HEK293 (cell line): ENCODE data around the gene PAPOLG.

Experiments
- CTCF ChIA-PET: fragments of 350-600 bp; formaldehyde crosslinking; extraction: SDS; loops from one replicate; lab custom pipeline; 2021; ENCODE audit warnings: antibody characterized with exemption; lab: Yijun Ruan, JAX
- POLR2A ChIA-PET: fragments of 300-600 bp; formaldehyde crosslinking; extraction: SDS; loops from one replicate; lab custom pipeline; 2020; ENCODE audit warnings: antibody characterized with exemption, inconsistent platforms; lab: Yijun Ruan, JAX
- H3K27ac ChIP-seq: fragments of 200-500 bp; sonication (Bioruptor generic); 2 replicates; pipeline ENCODE4 v1.5.1; 2014; ENCODE audit warnings: low read depth, low read length, control low read depth, inconsistent platforms; ENCODE audit errors: extremely low read depth
- H3K36me3 ChIP-seq, 2 experiments: fragments of 200-500 bp in 1 of 2; sonication (Bioruptor generic) in 1 of 2; 1 replicate in 1 of 2; 2 replicates in 1 of 2; pipeline ENCODE4 v1.5.1; 2014 to 2017; ENCODE audit warnings: inconsistent platforms in 2 of 2, low read length in 2 of 2; ENCODE audit not compliant: control insufficient read depth in 2 of 2, insufficient read depth in 1 of 2
- H3K4me1 ChIP-seq: fragments of 200-500 bp; sonication (Bioruptor generic); 2 replicates; pipeline ENCODE4 v1.5.1; 2014; ENCODE audit warnings: mild to moderate bottlenecking, low read length, inconsistent platforms; ENCODE audit not compliant: control insufficient read depth, insufficient read depth
- H3K4me3 ChIP-seq: 2 replicates; pipeline ENCODE4 v1.5.1; 2011; ENCODE audit warnings: low read depth, mild to moderate bottlenecking, control low read depth, low read length, moderate library complexity
- H3K9me3 ChIP-seq: fragments of 200-500 bp; sonication (Bioruptor generic); 2 replicates; pipeline ENCODE4 v1.5.1; 2014; ENCODE audit warnings: low read depth, low read length, inconsistent platforms; ENCODE audit not compliant: control insufficient read depth, insufficient read depth
- KLF9 ChIP-seq: fragments of 450-650 bp; formaldehyde crosslinking; IDR thresholded peaks from 2 replicates; pipeline ENCODE4 v1.5.1; 2016; ENCODE audit warnings: missing biosample characterization, missing genetic modification characterization, low read depth
- SCRT2 ChIP-seq: fragments of 450-650 bp; formaldehyde crosslinking; IDR thresholded peaks from 2 replicates; pipeline ENCODE4 v1.5.1; 2016; ENCODE audit warnings: missing biosample characterization, missing genetic modification characterization
- SETDB1 ChIP-seq: IDR thresholded peaks from one replicate; pipeline ENCODE4 v1.6.1; 2017; ENCODE audit warnings: mild to moderate bottlenecking, low read length, moderate library complexity, mixed read lengths; ENCODE audit not compliant: insufficient read length
- ZBTB21 ChIP-seq: fragments of 450-650 bp; formaldehyde crosslinking; IDR thresholded peaks from 2 replicates; pipeline ENCODE4 v1.5.1; 2017; ENCODE audit warnings: missing biosample characterization, missing genetic modification characterization
- ZBTB7A ChIP-seq: fragments of 450-650 bp; formaldehyde crosslinking; IDR thresholded peaks from 2 replicates; pipeline ENCODE4 v1.5.1; 2016; ENCODE audit warnings: low read depth, missing biosample characterization, missing genetic modification characterization
- ZFP37 ChIP-seq: fragments of 450-650 bp; formaldehyde crosslinking; IDR thresholded peaks from 2 replicates; pipeline ENCODE4 v1.5.1; 2016; ENCODE audit warnings: missing biosample characterization, missing genetic modification characterization
- ZNF10 ChIP-seq: fragments of 450-650 bp; formaldehyde crosslinking; IDR thresholded peaks from 2 replicates; pipeline ENCODE4 v1.5.1; 2017; ENCODE audit warnings: missing biosample characterization, missing genetic modification characterization
- ZNF114 ChIP-seq: fragments of 450-650 bp; formaldehyde crosslinking; IDR thresholded peaks from 2 replicates; pipeline ENCODE4 v1.5.0; 2017; ENCODE audit warnings: missing biosample characterization, missing genetic modification characterization
- ZNF350 ChIP-seq: fragments of 450-650 bp; formaldehyde crosslinking; IDR thresholded peaks from 2 replicates; pipeline ENCODE4 v1.5.0; 2017; ENCODE audit warnings: missing biosample characterization, mild to moderate bottlenecking, missing genetic modification characterization
- ZNF561 ChIP-seq: fragments of 450-650 bp; IDR thresholded peaks from 2 replicates; pipeline ENCODE4 v1.5.1; 2018; ENCODE audit warnings: missing biosample characterization, missing genetic modification characterization, borderline replicate concordance
- ZNF596 ChIP-seq: fragments of 450-650 bp; IDR thresholded peaks from 2 replicates; pipeline ENCODE4 v1.5.0; 2018; ENCODE audit warnings: missing biosample characterization, mild to moderate bottlenecking, missing genetic modification characterization, moderate library complexity
- ZNF610 ChIP-seq: fragments of 450-650 bp; formaldehyde crosslinking; IDR thresholded peaks from 2 replicates; pipeline ENCODE4 v1.5.1; 2016; ENCODE audit warnings: missing biosample characterization, missing genetic modification characterization, borderline replicate concordance
- ZNF664 ChIP-seq: fragments of 450-650 bp; formaldehyde crosslinking; IDR thresholded peaks from 2 replicates; pipeline ENCODE4 v1.5.1; 2016; ENCODE audit warnings: missing biosample characterization, missing genetic modification characterization
- ZNF670 ChIP-seq: fragments of 450-650 bp; formaldehyde crosslinking; IDR thresholded peaks from 2 replicates; pipeline ENCODE4 v1.5.1; 2016; ENCODE audit warnings: missing biosample characterization, missing genetic modification characterization, low read depth
- TF ChIP-seq, protein P1 (sequence below): fragments of 450-650 bp; formaldehyde crosslinking; IDR thresholded peaks from 2 replicates; pipeline ENCODE4 v1.5.1; 2016; ENCODE audit warnings: missing biosample characterization, missing genetic modification characterization
- TF ChIP-seq, protein P2 (sequence below): fragments of 450-650 bp; formaldehyde crosslinking; conservative IDR thresholded peaks from 2 replicates; pipeline ENCODE4 v1.5.1; 2016; ENCODE audit warnings: low read depth, missing biosample characterization, missing genetic modification characterization
- TF ChIP-seq, protein P3 (sequence below): fragments of 450-650 bp; formaldehyde crosslinking; IDR thresholded peaks from 2 replicates; pipeline ENCODE4 v1.5.1; 2016; ENCODE audit warnings: missing biosample characterization, missing genetic modification characterization
- TF ChIP-seq, protein P4 (sequence below): fragments of 450-650 bp; formaldehyde crosslinking; IDR thresholded peaks from 2 replicates; pipeline ENCODE4 v1.5.1; 2016; ENCODE audit warnings: missing biosample characterization, missing genetic modification characterization

Gene PAPOLG

DNA sequence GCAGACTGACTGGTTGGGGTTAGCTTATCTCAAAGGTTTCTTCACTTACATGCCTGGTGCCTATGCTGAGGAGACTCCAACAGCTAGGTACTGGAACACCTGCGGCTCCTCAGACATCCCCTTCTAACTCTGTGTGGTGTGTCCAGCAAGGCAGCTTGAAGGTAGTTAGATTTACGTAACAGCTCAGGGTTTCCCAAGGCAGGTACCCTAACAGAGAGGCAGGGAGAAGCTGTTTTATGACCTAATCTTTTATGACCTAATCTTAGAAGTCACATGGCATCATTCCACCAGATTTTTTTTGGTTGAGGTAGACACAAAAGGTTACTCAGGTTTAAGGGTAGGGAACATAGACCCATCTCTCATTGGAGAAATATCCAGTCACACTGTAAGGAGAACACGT, 17.4 kb upstream of the PAPOLG start:
- ChIA-PET POLR2A (interaction anchor here (0.6 to 2.8 kb wide), 2 partner anchors 17 to 38 kb away, joined by 3 to 13 read pairs; partner anchors contain the start of gene PAPOLG), CTCF (interaction anchor here (1.0 to 1.5 kb wide), 2 partner anchors 9 to 31 kb away, joined by 3 to 4 read pairs; no protein-coding TSS in a partner anchor)
- Histone ChIP-seq H3K9me3 (no peaks in the 10 kb centered on the region), H3K27ac (no peak overlapping the region), H3K36me3 (no peaks in the 10 kb centered on the region), H3K4me3 (no peak overlapping the region), H3K4me1 (no peaks in the 10 kb centered on the region)
- TF ChIP-seq SETDB1 = peak; percentile 60
- no peak for TF ChIP-seq ZNF670
- TF ChIP-seq SCRT2 = peak; percentile 19; the same call in 1 of the 2 replicates
- peak; percentile 88 for TF ChIP-seq ZNF350 (tag by site-specific recombination)

DNA sequence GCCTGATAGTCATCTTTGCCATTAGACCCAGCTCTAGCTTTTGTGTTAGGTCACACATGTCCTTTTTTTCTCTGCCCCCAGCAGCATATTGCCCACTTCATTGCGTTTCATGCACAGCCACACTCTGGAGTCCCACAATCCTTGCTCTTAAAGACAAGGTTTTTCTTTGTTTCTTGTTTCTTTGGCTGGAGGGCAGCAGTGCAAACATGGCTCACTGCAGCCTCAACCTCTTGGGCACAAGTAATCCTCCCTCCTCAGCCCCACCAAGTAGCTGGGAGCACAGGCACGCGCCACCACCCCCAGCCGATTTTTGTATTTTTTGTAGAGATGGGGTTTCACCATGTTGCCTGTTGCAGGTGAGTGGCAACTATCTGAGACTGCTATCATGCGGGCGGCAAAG, 16.9 kb upstream of the PAPOLG start:
- CTCF ChIA-PET = interaction anchor here (1.0 to 1.5 kb wide), 2 partner anchors 8 to 31 kb away, joined by 3 to 4 read pairs; no protein-coding TSS in a partner anchor
- TF ChIP-seq, protein P1, sequence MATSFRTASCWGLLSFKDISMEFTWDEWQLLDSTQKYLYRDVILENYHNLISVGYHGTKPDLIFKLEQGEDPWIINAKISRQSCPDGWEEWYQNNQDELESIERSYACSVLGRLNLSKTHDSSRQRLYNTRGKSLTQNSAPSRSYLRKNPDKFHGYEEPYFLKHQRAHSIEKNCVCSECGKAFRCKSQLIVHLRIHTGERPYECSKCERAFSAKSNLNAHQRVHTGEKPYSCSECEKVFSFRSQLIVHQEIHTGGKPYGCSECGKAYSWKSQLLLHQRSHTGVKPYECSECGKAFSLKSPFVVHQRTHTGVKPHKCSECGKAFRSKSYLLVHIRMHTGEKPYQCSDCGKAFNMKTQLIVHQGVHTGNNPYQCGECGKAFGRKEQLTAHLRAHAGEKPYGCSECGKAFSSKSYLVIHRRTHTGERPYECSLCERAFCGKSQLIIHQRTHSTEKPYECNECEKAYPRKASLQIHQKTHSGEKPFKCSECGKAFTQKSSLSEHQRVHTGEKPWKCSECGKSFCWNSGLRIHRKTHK (tag by site-specific recombination) = no peak
- TF ChIP-seq, protein P2, sequence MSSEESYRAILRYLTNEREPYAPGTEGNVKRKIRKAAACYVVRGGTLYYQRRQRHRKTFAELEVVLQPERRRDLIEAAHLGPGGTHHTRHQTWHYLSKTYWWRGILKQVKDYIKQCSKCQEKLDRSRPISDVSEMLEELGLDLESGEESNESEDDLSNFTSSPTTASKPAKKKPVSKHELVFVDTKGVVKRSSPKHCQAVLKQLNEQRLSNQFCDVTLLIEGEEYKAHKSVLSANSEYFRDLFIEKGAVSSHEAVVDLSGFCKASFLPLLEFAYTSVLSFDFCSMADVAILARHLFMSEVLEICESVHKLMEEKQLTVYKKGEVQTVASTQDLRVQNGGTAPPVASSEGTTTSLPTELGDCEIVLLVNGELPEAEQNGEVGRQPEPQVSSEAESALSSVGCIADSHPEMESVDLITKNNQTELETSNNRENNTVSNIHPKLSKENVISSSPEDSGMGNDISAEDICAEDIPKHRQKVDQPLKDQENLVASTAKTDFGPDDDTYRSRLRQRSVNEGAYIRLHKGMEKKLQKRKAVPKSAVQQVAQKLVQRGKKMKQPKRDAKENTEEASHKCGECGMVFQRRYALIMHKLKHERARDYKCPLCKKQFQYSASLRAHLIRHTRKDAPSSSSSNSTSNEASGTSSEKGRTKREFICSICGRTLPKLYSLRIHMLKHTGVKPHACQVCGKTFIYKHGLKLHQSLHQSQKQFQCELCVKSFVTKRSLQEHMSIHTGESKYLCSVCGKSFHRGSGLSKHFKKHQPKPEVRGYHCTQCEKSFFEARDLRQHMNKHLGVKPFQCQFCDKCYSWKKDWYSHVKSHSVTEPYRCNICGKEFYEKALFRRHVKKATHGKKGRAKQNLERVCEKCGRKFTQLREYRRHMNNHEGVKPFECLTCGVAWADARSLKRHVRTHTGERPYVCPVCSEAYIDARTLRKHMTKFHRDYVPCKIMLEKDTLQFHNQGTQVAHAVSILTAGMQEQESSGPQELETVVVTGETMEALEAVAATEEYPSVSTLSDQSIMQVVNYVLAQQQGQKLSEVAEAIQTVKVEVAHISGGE = no peak
- TF ChIP-seq ZNF10 (tag by site-specific recombination) = no peak
- TF ChIP-seq, protein P3, sequence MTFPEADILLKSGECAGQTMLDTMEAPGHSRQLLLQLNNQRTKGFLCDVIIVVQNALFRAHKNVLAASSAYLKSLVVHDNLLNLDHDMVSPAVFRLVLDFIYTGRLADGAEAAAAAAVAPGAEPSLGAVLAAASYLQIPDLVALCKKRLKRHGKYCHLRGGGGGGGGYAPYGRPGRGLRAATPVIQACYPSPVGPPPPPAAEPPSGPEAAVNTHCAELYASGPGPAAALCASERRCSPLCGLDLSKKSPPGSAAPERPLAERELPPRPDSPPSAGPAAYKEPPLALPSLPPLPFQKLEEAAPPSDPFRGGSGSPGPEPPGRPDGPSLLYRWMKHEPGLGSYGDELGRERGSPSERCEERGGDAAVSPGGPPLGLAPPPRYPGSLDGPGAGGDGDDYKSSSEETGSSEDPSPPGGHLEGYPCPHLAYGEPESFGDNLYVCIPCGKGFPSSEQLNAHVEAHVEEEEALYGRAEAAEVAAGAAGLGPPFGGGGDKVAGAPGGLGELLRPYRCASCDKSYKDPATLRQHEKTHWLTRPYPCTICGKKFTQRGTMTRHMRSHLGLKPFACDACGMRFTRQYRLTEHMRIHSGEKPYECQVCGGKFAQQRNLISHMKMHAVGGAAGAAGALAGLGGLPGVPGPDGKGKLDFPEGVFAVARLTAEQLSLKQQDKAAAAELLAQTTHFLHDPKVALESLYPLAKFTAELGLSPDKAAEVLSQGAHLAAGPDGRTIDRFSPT (tag by site-specific recombination) = no peak
- TF ChIP-seq ZFP37 (tag by site-specific recombination) = no peak
- no peak for TF ChIP-seq ZNF664 (tag by site-specific recombination)
- TF ChIP-seq, protein P4, sequence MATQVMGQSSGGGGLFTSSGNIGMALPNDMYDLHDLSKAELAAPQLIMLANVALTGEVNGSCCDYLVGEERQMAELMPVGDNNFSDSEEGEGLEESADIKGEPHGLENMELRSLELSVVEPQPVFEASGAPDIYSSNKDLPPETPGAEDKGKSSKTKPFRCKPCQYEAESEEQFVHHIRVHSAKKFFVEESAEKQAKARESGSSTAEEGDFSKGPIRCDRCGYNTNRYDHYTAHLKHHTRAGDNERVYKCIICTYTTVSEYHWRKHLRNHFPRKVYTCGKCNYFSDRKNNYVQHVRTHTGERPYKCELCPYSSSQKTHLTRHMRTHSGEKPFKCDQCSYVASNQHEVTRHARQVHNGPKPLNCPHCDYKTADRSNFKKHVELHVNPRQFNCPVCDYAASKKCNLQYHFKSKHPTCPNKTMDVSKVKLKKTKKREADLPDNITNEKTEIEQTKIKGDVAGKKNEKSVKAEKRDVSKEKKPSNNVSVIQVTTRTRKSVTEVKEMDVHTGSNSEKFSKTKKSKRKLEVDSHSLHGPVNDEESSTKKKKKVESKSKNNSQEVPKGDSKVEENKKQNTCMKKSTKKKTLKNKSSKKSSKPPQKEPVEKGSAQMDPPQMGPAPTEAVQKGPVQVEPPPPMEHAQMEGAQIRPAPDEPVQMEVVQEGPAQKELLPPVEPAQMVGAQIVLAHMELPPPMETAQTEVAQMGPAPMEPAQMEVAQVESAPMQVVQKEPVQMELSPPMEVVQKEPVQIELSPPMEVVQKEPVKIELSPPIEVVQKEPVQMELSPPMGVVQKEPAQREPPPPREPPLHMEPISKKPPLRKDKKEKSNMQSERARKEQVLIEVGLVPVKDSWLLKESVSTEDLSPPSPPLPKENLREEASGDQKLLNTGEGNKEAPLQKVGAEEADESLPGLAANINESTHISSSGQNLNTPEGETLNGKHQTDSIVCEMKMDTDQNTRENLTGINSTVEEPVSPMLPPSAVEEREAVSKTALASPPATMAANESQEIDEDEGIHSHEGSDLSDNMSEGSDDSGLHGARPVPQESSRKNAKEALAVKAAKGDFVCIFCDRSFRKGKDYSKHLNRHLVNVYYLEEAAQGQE (tag by site-specific recombination) = no peak
- no peak for TF ChIP-seq ZBTB7A (tag by site-specific recombination)
- TF ChIP-seq ZBTB21 (tag by site-specific recombination) = no peak
- no peak for TF ChIP-seq KLF9 (tag by site-specific recombination)
- TF ChIP-seq ZNF596 = no peak
- TF ChIP-seq ZNF610 (tag by site-specific recombination) = no peak
- TF ChIP-seq ZNF114 (tag by site-specific recombination) = no peak
- no peak for TF ChIP-seq ZNF561 (tag by site-specific recombination)
- Histone ChIP-seq H3K4me3 (no peak overlapping the region), H3K36me3 (no peaks in the 10 kb centered on the region), H3K9me3 (no peaks in the 10 kb centered on the region), H3K4me1 (no peaks in the 10 kb centered on the region), H3K27ac (no peak overlapping the region)
- POLR2A ChIA-PET = interaction anchor here (0.7 to 2.8 kb wide), 2 partner anchors 17 to 32 kb away, joined by 3 to 13 read pairs; partner anchors contain the start of gene PAPOLG
